ENCODE data around the gene RARRES1. TPM values are rescaled to one million over a fixed set of nuclear protein-coding genes. Genes with fewer than 3 reads are reported as not detected.

RARRES1 gene
- polyA plus RNA-seq, 2 of the 4 experiments (the other 2 are of a cell fraction): 10.9 to 33.4 TPM

GRCh38 chr3:158755421-158755820 is 23.2 kb upstream of the RARRES1 start:
- ChIA-PET POLR2A (no interaction called here), CTCF (interaction anchor here (1.1 to 1.3 kb wide), 3 partner anchors 34 to 216 kb away, joined by 3 to 4 read pairs (median 3); no protein-coding TSS in a partner anchor)
- FAIRE-seq (no peak), DNase-seq (ENCODE audit: low read depth in 1 of 2, low spot score in 1 of 2) (no peak), ATAC-seq (no peak)
- Histone ChIP-seq H3K9me3 (no peaks in the 10 kb centered on the region), H3K27ac (no peak overlapping the region), H3K4me2 (no peak overlapping the region), H3K4me1 (no peaks in the 10 kb centered on the region), H3K4me3 (no peak overlapping the region)
- TF ChIP-seq TFCP2L1 (CRISPR knock-in tag; IDR thresholded peaks at IDR 0.05) (no peak), BCL3 (IDR thresholded peaks at IDR 0.05) (no peak), RAD21 (conservative IDR thresholded peaks at IDR 0.05 in 1 of 2, IDR thresholded peaks at IDR 0.05 in 1 of 2) (no peak), REST (IDR thresholded peaks at IDR 0.05) (no peak), NPAS2 (CRISPR knock-in tag; IDR thresholded peaks at IDR 0.05; ENCODE audit: borderline replicate concordance) (no peak), GATA3 (IDR thresholded peaks at IDR 0.05; ENCODE audit: borderline replicate concordance) (no peak), FOXS1 (CRISPR knock-in tag; IDR thresholded peaks at IDR 0.05) (no peak), POLR2AphosphoS2 (conservative IDR thresholded peaks at IDR 0.05; ENCODE audit: low read length) (no peak), RARB (CRISPR knock-in tag; IDR thresholded peaks at IDR 0.05) (no peak), ZFP36 (IDR thresholded peaks at IDR 0.05; ENCODE audit: borderline replicate concordance, partially characterized antibody) (no peak), CHD4 (IDR thresholded peaks at IDR 0.05; ENCODE audit: borderline replicate concordance) (no peak), MAFK (IDR thresholded peaks at IDR 0.05; ENCODE audit: partially characterized antibody) (no peak), JUNB (IDR thresholded peaks at IDR 0.05) (no peak), NFE2L2 (conservative IDR thresholded peaks at IDR 0.05; ENCODE audit: low read length) (no peak), CEBPB (IDR thresholded peaks at IDR 0.05) (no peak), EP300 (IDR thresholded peaks at IDR 0.05) (no peak), RFX5 (IDR thresholded peaks at IDR 0.05) (no peak), BHLHE40 (IDR thresholded peaks at IDR 0.05; ENCODE audit: low read depth, low read length) (no peak), ZC3H11A (IDR thresholded peaks at IDR 0.05) (no peak)
- 81% methylated on average over 2 of the region's 2 CpGs for WGBS (ENCODE audit: missing lambda C conversion rate)

- Histone ChIP-seq H3K9me3 (no peaks in the 10 kb centered on the region), H3K4me1 (no peaks in the 10 kb centered on the region), H3K4me2 (no peak overlapping the region), H3K4me3 (no peak overlapping the region), H3K27ac (no peak overlapping the region)
- CTCF ChIA-PET: interaction anchor here (1.3 to 1.9 kb wide), 2 partner anchors 12 to 35 kb away, joined by 3 to 6 read pairs; no protein-coding TSS in a partner anchor
- 89% methylated on average over 5 of the region's 5 CpGs for whole genome bisulfite sequencing (ENCODE audit: missing lambda C conversion rate)
- TF ChIP-seq CTCF (IDR thresholded peaks at IDR 0.05) (no peak), MAZ (IDR thresholded peaks at IDR 0.05; ENCODE audit: borderline replicate concordance, low read depth, low read length) (no peak), HES2 (IDR thresholded peaks at IDR 0.05) (no peak), ZC3H11A (IDR thresholded peaks at IDR 0.05) (no peak), RAD21 (conservative IDR thresholded peaks at IDR 0.05 in 1 of 2, IDR thresholded peaks at IDR 0.05 in 1 of 2) (no peak), FOSL2 (IDR thresholded peaks at IDR 0.05) (no peak), FOSL2 (CRISPR knock-in tag; IDR thresholded peaks at IDR 0.05) (no peak), RFX5 (IDR thresholded peaks at IDR 0.05) (no peak), POLR2A (IDR thresholded peaks at IDR 0.05; ENCODE audit: low read length) (no peak), CBX2 (IDR thresholded peaks at IDR 0.05; ENCODE audit: borderline replicate concordance, low read depth) (no peak), CBX8 (IDR thresholded peaks at IDR 0.05) (no peak), POLR2AphosphoS2 (conservative IDR thresholded peaks at IDR 0.05; ENCODE audit: low read length) (no peak), SREBF2 (IDR thresholded peaks at IDR 0.05) (no peak), SMC3 (IDR thresholded peaks at IDR 0.05) (no peak), NR3C1 (IDR thresholded peaks at IDR 0.05) (no peak), MAX (IDR thresholded peaks at IDR 0.05) (no peak), BHLHE40 (IDR thresholded peaks at IDR 0.05; ENCODE audit: low read depth, low read length) (no peak), E2F6 (IDR thresholded peaks at IDR 0.05; ENCODE audit: borderline replicate concordance, low read depth) (no peak), PHF8 (IDR thresholded peaks at IDR 0.05; ENCODE audit: borderline replicate concordance, low read depth) (no peak), KDM1A (IDR thresholded peaks at IDR 0.05; ENCODE audit: low read depth) (no peak)
- ATAC-seq (no peak), DNase-seq (ENCODE audit: low read depth in 1 of 2, low spot score in 1 of 2) (no peak), FAIRE-seq (no peak)
- POLR2A ChIA-PET: no interaction called here
Measured at GRCh38 chr3:158753854-158754253, 21.6 kb upstream of the RARRES1 start.
